Activated effector memory CD4-positive, alpha-beta T cell treated with anti-CD3 and anti-CD28 coated beads, Interleukin-2, amount 50 U/mL, for 16 hours (primary cell): ENCODE results near the gene ITGB2.
A peak's percentile ranks its signal among the peaks of the same experiment; 100 is the strongest.

Experiments
- DNase-seq: peaks from one replicate; pipeline ENCODE4 v3.0.0-alpha.2; 2020

The ITGB2 gene

DNA sequence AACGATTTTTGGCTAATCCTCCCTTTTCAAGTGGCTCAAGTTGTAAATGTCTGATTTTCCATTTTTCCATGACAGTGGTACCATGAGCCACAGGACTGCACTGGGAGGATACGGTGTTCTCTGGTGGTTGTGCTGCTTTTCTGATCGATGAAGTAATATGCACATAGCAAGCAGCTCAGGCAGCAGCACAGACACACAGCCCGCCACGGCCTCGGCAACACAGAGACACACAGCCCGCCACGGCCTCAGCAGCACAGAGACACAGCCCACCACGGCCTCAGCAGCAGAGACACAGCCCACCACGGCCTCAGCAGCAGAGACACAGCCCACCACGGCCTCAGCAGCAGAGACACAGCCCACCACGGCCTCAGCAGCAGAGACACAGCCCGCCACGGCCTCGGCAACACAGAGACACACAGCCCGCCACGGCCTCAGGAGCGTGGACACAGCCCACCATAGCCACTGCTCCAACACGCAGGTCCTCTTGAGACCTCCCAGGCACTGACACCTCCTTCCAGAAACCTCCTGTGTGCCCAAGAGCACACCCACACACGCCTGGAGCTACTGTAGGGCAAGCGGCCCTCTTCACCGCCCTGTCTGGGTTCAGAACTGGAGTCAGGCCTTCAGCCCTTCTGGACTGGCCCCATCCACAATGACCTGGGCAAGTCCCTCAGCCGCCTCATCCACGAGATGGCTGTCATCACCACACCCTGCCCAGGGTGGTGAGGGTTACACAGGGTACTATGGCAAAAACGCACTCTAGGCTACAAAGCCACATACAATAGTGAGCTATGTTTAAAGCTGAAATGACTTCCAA lies 57.6 kb downstream of the ITGB2 start:
- no peak for DNase-seq

DNA sequence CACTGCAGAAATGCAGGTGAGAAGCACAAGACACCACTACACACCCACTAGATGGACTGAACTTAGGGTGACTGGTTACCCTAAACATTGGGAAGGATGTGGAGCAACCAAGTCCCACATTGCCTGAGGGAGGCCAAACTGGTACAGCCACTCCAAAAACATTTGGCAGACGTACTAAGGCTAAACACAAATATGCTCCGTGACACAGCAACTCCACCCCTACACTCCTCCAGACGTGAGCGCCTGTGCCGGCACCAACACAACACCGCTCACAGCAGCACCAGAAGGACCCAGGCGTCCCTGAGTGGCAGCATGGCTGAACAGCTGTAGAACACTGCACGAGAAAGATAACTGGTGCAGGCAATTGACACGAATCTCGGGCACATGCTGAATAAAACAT lies 61.9 kb downstream of the ITGB2 start:
- DNase-seq: no peak

DNA sequence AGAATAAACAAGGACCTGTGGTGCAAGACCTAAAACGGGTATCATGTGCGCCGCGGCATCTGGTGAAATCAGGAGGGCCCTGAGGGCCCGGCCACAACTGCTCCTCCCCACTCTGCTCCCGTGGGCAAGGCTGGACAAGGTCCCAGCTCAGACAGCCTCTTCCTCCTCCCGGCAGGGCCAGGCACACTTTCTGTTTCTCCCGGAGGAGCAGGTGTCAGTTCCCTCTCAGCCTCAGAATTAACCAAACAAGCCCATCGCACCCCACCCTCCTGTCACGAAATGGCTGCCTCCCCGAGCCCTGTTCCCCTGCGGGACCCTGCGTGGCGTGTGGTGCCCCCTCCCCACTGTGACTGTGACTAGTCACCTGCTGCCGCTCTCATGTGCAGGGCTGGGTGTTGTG lies 62.4 kb downstream of the ITGB2 start:
- no peak for DNase-seq

DNA sequence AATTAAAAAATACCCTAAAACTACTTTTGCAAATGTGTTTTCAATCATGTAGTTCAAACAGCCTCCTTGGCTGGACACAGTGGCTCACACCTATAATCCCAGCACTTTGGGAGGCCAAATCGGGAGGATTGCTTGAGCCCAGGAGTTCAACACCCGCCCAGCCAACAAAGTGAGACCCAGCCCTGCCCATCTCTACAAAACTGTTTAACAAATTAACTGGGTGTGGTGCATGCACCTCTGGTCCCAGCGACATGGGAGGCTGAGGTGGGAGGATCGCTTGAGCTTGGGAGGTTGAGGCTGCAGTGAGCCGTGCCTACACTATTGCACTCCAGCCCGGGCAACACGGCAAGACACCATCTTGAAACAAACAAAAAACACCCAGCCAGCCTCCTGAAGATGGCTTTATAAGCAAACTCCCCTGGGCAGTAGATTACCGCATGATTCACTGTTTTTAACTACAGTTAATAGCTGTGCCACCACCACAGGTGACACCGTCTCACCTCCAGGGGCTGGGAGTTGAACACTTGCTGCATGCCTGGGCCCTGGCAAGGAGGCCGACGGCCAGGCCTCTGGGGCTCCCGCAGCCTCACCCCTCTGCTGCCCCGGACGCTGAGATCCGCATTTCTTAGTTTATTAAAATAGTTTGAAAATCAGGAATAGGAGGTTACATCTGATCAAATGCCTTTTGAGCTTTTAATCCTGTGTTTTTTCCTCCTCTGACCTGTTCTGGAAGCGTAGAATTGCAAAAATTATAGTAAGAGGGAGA lies 63.4 kb downstream of the ITGB2 start:
- DNase-seq: no peak

DNA sequence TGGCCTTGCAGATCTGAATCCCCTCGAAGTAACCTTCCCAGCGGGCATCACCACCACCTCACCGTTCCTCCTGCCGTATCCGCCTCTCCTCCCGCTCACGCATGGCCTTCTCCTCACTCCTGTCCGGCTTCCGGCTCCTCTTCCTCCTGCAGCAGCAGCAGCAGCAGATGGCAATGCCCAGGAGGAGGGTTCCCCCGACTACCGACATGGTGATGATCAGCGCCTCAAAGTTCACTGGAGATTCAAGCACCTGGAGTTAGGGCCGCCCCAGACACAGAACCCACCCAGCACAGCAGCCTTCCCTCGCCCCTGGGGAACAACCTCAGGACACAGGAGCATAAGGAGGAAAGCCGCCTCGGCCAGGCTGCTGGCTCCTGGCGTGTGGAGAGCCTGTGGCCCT lies 64.6 kb downstream of the ITGB2 start:
- DNase-seq: no peak

DNA sequence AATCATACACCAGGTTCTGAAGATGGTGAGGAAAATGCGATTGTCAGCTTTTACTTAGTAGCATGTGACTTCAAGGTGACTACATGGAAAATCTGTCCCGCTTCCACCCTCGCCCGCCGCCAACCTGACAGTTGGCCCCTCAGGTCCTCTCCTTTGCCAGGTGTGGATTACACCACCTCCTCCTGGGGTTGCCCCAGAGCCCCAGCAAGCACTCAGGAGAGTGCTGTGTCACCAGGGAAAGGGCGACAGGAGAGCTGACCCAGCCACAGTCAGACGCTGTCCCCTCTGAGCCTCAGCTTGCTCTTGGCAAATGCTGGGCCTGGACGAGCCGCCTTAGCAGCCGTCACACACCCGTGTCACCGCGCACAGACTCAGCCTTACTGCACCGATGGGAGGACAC lies 65.1 kb downstream of the ITGB2 start:
- DNase-seq: no peak

DNA sequence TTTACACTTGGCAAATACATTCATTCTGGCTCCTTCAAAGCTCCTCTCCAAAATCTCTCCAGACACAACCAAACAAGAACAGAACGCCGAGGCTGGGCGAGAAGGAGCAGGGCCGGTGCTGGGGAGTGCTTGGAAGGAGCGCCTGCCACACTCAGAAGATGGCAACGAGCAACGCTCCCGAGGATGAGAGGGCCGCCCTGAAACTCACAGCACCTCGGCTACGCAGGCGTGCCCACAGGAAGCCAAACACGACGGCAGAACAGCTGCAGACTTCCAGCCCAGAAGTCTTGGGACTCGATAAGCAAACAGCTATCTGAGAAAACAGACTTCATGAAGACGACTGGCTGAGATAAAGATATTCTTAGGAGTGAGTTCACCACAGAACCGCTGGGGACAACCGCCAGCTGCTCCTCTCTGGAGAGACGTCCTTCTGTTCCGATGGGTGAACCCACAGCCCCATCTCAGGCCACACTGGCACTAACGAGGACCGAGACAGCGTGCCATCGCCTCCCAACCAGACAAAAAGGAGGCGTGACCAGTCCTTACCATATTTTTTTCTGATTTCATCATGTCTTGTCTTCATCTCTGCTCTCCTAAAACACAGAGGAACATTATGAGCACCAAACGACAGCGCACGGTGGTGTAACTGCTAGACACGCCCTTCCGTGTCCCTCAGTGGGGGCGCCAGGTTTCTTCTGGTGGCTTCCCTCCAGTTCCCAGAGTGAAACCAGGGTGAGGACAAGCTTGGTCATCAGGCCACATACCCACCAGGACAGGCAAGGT lies 65.8 kb downstream of the ITGB2 start:
- no peak for DNase-seq

DNA sequence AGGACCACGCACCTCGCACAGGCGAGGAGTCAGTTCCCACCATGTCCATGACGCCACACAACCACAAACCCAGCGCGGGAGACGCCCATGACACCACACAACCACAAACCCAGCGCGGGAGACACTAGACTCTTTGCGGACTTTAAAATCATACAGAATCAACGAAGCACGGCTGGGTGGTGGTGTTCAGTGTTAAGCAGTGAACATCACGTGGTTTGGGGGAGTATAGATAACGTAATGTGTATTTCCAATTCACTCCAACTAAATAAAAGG lies 66.4 kb downstream of the ITGB2 start:
- DNase-seq: no peak

DNA sequence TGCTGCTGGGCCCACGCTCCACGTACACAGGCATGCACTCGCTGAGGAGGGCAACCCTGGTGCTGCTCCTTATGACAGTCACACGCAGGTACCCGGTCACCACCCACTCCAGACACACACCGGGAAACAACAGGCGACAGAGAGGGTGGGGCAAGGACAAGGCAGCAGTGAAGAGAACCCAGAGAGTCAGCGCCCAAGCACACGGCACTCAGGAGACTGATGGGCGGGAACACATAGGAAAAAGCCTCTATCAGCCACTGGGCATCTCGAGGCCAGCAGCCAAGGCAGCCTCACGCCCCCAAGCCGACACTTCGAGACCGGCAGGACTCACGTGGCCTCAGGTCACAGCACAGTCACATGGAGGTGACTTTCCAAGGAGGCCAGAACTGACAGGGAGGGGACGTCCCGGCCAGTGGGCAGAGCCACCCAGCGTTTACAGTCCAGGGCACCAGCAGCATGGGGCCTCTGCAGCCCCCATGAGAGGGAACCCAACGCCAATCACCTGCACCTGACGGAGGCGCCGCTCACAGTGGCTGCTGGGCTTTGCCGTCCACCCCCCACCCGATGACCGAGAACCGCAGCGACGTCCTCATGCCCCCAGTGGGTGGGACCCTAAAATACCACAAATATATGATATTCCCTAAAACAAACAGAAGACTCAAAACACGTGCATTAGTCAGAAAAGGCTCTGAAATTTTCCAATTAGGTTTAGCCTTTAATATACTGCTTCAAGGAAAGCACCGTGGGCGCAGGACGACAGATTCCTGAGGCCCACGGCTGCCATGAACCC lies 66.9 kb downstream of the ITGB2 start:
- DNase-seq: no peak

DNA sequence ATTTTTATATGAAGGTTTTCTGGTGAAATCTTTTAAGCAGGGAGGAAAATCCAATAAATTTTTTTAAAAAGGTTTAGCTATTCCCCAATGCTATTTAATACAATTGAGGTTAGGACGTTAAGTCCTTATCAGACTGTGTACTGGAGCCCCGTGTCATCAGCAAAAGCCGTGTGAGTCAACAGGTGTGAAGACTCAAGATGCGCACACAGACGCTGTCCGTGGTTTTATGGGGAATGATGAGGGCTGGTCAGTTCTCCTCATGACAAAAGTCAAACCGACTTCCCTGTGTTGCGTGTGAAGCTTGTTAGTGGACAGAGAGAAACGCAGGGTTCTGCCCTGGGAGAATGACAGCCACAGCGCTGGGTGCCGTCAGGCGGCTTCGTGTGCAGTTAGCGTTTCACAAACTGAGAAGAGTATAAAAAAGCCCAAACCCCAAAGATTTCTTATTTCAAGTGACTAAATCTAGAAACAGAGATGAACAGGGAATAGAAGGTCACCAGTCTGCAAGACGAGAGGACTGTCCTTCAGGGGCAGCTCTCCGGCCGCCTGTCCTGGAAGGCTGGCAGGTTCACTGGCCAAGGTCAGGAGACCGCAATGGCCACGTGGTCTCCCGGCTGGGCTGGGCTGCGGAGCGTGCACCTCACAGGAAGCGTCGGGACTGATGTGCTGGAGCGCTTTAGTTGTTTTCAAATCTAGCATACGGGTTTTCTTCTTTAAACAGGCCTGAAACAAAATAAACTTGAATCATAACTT lies 69.6 kb downstream of the ITGB2 start:
- no peak for DNase-seq

DNA sequence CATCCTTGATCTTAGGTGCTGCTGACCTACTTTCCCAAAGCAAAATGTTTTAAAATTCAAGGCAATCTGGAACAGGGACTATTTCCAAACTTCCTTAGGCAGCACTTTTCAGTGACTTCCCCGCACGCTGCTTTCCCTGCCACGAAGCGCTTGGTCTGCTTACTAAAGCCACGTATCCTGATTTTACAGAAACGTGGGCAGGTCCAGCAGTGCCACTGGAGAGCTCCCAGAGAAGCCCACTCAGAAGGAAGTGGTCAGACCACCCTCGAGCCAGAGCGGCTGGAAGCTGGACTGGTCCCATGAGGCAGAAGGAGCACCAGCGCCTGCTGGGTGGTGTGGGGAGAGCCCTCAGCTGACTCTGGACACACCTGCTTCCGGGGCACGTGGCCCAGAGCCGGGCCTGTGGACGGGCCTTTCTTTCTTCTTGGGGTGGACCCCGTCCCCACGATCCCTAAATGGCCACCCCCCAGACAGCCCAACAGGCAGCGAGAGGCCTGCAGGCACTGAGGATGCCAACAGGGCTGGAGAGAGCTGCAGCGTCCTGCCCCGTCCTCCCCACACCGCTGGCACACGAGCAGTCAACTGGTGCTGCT lies 70.4 kb downstream of the ITGB2 start:
- no peak for DNase-seq

DNA sequence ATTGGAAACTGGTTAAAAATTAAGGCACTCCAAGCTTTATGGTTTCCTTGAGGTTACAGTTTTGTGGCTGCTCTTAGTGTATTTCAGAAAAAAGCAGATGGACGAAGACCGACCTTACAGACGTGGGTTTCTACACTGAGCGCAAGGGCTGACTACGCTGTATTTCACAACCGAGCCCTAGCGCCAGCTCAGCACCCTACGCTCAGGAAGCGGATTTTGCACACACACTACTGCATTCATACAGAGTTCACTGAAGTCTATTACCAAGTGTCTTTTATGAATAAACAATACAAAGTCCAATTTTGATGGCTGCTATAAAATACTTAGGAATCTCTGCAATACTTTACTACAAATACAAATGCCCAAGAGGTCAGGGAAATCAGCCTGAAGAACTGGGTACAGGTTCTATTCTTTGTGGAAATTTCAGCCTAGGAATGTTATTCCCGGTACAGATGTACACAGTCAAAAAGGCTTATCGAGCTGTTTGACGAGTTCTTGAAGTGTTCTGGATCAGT lies 71.0 kb downstream of the ITGB2 start:
- no peak for DNase-seq

DNA sequence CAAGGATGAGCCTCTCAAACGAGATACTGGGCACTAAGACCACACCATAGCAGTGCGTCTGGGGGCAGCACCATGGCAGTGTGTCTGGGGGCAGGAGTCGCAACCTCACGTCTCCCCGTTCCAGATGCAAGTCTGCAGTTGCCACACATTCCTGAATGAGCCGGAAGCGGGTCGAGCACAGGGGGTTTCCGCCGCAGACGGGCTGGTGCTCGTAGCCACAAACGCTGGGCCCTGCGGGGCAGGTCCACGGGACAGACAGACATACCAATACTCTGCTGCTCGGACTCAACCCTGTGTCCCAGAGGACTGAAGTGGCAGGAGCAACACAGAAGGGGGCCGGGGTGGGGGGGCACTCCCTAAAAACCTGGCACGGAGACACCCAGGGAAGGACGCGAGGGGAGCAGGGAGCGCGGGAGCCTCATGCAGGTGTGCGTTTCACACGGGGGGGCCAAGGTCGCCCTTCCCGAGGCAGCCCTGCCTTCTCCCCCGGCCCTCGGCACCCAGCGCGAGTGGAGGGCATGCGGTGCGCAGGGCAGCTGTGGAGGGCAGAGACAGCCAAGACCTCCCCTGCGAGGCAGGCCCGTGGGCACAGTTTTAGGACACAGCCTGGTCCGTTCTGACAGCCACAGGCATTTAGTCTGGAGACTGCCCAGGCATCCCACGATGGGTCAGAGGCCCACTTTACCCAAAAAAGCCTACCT lies 71.7 kb downstream of the ITGB2 start:
- no peak for DNase-seq

DNA sequence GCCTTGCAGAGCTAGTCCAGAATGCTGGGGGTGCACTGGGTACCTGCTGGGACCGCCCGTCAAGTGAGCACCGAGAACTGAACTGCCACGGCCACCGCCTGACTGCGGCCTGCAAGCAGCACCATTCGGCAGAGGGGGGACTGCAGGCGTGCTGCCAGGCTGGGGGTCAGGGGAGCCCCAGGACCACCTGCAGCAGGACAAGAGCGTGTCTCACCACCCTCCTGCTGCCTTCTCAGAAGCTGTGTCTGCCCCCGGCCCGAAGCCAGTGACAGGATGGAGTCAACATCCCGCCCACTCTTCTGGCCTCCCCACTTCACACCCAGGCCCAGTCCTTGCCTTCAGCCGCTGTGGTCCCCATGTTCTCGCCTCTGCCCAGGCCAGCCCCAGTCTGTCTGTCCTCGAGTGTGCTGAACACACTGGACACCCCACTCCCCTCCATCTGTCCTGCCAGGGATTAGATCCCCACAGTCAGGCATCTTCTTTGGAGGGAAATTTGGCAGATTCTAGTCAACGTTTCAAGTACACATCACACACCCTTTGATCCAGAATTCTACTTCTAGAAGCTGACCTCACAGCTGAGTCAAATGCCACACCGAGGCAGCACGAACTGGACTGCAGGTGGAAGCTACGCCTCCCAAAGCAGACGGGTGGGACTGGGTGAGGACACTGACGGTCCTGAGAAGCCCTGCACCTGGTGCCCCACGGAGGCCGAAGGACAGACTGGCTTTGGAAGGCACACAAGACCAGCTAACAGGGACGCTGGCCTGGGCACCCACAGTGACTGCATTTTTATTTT lies 73.2 kb downstream of the ITGB2 start:
- DNase-seq: peak; percentile 60

DNA sequence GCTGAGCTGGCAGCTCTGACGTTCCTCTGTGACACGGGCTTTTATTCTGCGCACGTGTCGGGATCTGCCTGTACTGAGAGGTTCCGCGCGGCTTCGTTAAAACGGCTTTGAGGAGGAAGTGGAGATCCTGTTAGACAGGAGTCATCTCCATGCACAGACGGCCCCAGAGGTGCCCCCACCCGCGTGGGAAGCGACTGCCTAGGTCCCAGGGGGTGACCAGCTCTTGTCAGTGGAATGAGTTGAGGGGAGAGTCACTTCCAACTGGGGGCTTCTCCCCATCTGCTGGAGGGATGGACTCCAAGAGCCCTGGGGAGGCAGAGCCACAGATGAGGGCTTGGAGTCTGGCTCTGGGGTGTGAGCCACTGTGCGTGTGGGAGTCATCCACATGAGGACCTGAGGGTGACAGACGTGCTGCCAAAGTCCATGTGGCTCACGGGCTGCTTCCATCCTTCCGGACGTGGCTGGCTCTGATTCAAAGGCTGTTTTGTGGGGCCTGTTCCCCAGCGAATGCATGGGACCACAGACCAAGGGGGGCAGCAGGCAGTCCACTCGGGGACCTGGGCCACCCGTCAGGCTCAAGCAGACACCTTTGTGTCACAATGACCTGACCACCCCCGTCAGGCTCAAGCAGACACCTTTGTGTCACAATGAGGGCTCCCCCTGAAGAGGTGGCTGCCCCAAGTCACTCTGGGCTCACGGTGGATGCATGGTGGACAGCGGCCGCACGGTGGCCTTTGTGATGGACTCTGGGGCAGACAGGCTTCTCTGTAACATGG lies 74.0 kb downstream of the ITGB2 start:
- DNase-seq: peak; percentile 70

DNA sequence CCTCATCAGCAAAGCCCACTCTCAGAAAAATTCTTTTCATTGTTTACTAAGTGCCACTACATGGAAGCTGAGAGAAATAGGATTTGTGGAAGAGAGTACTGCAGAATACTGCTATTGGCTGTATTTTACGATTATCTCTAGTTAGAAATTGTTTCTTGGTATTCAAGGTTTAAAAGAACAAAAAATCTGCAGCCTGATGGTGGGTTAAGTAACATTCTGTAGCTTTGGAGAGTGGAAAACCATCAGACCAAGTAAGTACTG lies 74.5 kb downstream of the ITGB2 start:
- no peak for DNase-seq

DNA sequence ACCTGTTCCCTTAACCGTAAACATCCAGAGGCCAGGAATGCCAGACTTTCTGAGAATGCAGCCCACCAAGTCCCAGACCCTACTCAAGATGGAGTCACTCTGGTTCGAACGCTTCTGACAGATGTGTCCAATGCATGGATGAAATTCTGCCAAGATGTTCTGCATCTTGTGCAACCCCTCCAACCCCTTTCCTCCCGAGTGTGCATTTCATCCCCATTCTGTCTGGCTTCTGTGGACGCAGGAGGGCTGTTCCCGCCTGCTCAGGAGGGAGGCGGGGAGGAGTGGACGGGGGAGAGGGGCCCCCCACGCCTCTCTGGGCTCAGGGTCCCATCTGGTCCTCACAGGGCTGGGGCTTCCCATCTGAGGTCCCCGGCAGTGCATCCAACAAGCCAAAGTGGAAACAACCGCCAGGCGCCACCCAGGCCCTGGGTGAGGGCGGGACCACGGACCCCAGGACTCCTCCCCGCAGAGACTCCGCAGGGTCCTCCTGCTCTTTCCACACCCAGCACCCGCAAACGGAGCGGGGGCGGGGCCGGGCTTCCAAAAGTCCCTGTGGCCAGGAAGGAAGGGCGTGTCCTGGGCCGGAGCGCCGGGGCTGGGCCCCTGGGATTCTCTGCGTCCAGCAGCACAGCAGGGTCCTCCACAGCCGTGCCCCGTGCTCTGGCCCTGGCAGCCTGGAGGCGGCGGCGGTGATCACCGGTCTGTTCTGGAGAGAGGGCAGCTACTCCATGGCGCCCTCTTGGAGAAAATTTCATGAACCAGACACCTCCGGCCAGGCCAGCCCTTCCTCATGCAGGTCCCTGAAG lies 75.1 kb downstream of the ITGB2 start:
- peak; percentile 83 for DNase-seq

DNA sequence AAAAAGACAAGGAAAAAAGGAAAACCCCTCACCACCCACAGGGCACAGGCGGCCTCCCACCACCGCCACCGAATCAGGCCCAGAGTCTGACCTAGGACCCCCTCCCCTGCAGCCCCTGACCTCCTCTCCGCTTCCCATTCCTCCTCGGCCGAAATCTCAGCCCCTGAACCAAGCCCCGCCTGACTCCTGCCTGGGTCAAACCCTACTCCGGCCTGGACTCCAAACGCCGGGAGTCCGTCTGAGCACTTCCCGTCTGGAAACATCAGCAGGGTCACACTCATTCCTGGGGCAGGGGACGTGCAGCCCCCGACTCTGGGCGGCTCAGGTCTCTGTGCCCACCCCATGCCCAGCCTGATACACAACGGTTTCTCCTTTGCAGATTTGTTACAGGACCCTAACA lies 76.4 kb downstream of the ITGB2 start:
- peak; percentile 54 for DNase-seq
